Upper lobe of left lung (tissue), 4 donors: Measurements from ENCODE around the gene TLE2.

Experiments used
- EP300 ChIP-seq, 4 donors: sonication (generic); formaldehyde crosslinking; IDR thresholded peaks; one replicate each; pipeline ENCODE4 v1.5.1; 2017; ENCODE audit warnings: antibody characterized with exemption in 4 of 4, control low read depth in 2 of 4
- POLR2A ChIP-seq, 4 donors: fragments of 450-650 bp; IDR thresholded peaks; one replicate each; pipeline ENCODE4 v1.5.1; 2016 to 2017; ENCODE audit warnings: antibody characterized with exemption in 4 of 4, mild to moderate bottlenecking in 2 of 4
- TF ChIP-seq, protein P1 (sequence below), 6 experiments: fragments of 450-650 bp in 4 of 6; fragments of 200-600 bp in 2 of 6; sonication (generic) in 2 of 6; IDR thresholded peaks; one replicate each; pipeline ENCODE4 v1.5.1; 2016 to 2019; ENCODE audit warnings: antibody characterized with exemption in 6 of 6

DNA sequence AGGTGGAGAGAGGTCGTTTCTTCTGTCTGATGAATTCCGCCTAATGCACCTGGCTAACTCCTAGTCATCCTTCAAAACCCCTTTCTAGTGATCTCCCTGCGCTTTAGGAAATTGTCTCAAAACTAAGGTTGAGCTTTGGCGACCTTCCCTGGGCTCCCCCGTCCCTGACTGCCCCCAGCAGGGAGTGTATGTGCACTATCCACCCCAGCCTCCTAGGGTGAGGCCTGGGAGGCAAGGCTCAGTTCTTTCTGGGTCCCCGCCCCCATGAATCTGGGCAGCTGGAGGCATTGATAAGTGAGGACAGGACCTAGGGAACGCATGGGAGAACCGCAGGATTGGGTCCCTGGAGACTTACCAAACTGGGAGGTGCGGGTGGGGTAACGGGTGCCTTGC, 51.3 kb downstream of the TLE2 start:
- TF ChIP-seq, protein P1, sequence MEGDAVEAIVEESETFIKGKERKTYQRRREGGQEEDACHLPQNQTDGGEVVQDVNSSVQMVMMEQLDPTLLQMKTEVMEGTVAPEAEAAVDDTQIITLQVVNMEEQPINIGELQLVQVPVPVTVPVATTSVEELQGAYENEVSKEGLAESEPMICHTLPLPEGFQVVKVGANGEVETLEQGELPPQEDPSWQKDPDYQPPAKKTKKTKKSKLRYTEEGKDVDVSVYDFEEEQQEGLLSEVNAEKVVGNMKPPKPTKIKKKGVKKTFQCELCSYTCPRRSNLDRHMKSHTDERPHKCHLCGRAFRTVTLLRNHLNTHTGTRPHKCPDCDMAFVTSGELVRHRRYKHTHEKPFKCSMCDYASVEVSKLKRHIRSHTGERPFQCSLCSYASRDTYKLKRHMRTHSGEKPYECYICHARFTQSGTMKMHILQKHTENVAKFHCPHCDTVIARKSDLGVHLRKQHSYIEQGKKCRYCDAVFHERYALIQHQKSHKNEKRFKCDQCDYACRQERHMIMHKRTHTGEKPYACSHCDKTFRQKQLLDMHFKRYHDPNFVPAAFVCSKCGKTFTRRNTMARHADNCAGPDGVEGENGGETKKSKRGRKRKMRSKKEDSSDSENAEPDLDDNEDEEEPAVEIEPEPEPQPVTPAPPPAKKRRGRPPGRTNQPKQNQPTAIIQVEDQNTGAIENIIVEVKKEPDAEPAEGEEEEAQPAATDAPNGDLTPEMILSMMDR (IDR thresholded peaks at IDR 0.05), result no peak
- TF ChIP-seq POLR2A (IDR thresholded peaks at IDR 0.05) (no peak), EP300 (IDR thresholded peaks at IDR 0.05) (no peak)
